Naive thymus-derived CD8-positive, alpha-beta T cell (primary cell): ENCODE data around the gene FFAR3. TPM values are rescaled to one million over a fixed set of nuclear protein-coding genes. Genes with fewer than 3 reads are reported as not detected.
"Not testable (repeated sequence)": the region's sequence is repeated elsewhere in the genome, so short reads cannot be mapped to it uniquely, and the experiment has no call there.

Experiments
- ATAC-seq, 2 donors: fragments of 150-1000 bp; cut with Tn5 transposase in 1 of 2; sonication (Bioruptor Pico), chemical (Tn5 transposase) in 1 of 2; 1 replicate in 1 of 2; 2 replicates in 1 of 2; pipeline ENCODE4 v1.10.0; 2021; ENCODE audit warnings: mild to moderate bottlenecking in 2 of 2, moderate library complexity in 2 of 2
- POLR2A ChIA-PET: fragments of 350-600 bp; sonication (Branson Sonifier 250); formaldehyde crosslinking; loops from one replicate; lab custom pipeline; 2021; ENCODE audit warnings: antibody characterized with exemption; lab: Charles Lee
- DNase-seq, 10 donors: peaks; one replicate each; pipeline versions ENCODE4 v3.0.0 to v3.0.0-alpha.2; 2020 to 2022
- H3K27ac Mint-ChIP-seq, 10 donors: one replicate each; pipeline ENCODE4 v1.8.0; 2020 to 2022; ENCODE audit warnings: mild to moderate bottlenecking in 10 of 10, mixed read lengths in 10 of 10, moderate library complexity in 4 of 10, inconsistent platforms in 1 of 10
- H3K27me3 Mint-ChIP-seq, 5 donors: one replicate each; pipeline ENCODE4 v1.8.0; 2021 to 2022; ENCODE audit warnings: mixed read lengths in 5 of 5
- H3K36me3 Mint-ChIP-seq, 3 donors: one replicate each; pipeline ENCODE4 v1.8.0; 2020 to 2022; ENCODE audit warnings: mixed read lengths in 3 of 3, mild to moderate bottlenecking in 2 of 3, inconsistent platforms in 1 of 3
- H3K4me1 Mint-ChIP-seq, 4 donors: one replicate each; pipeline ENCODE4 v1.8.0; 2021 to 2022; ENCODE audit warnings: mixed read lengths in 4 of 4
- H3K4me3 Mint-ChIP-seq, 10 donors: one replicate each; pipeline ENCODE4 v1.8.0; 2020 to 2022; ENCODE audit warnings: mild to moderate bottlenecking in 10 of 10, mixed read lengths in 10 of 10, moderate library complexity in 6 of 10, inconsistent platforms in 1 of 10
- H3K9me3 Mint-ChIP-seq, 9 donors: one replicate each; pipeline ENCODE4 v1.8.0; 2020 to 2022; ENCODE audit warnings: mixed read lengths in 9 of 9, mild to moderate bottlenecking in 3 of 9, inconsistent platforms in 1 of 9, moderate library complexity in 1 of 9
- polyA plus RNA-seq, 3 donors: library from polyadenylated mRNA; unstranded; fragments of 300-500 nt; fragmentation: Illumina TruSeq; gene quantifications; one replicate each; pipeline ENCODE4 v1.2.3, GENCODE V29; 2021
- total RNA-seq, 8 experiments: library from RNA in 2 of 8; stranded (reverse) in 2 of 8; gene quantifications; one replicate each; pipeline ENCODE4 v1.2.3 and lab custom pipeline; 2021 to 2026

Gene FFAR3
- total and polyA plus RNA-seq, 5 experiments from 2014 or later = not detected

GRCh38 chr19:35389192-35389861, 31.1 kb downstream of the FFAR3 start:
- Mint-ChIP-seq H3K27me3 (peaks cover 2 to 8% (median 3%) of the 10 kb centered on the region in 5 donors), H3K4me3 (no peak overlapping the region), H3K4me1 (no peaks in the 10 kb centered on the region), H3K27ac (no peak overlapping the region), H3K36me3 (peaks cover 0 to 6% (median 5%) of the 10 kb centered on the region in 3 donors), H3K9me3 (peaks cover 0 to 20% (median 10%) of the 10 kb centered on the region in 9 donors)
- DNase-seq (no peak), ATAC-seq (no peak)
- POLR2A ChIA-PET = interaction anchor here (0.6 kb wide), 1 partner anchor 78 kb away, joined by 3 read pairs; no protein-coding TSS in a partner anchor

DNA sequence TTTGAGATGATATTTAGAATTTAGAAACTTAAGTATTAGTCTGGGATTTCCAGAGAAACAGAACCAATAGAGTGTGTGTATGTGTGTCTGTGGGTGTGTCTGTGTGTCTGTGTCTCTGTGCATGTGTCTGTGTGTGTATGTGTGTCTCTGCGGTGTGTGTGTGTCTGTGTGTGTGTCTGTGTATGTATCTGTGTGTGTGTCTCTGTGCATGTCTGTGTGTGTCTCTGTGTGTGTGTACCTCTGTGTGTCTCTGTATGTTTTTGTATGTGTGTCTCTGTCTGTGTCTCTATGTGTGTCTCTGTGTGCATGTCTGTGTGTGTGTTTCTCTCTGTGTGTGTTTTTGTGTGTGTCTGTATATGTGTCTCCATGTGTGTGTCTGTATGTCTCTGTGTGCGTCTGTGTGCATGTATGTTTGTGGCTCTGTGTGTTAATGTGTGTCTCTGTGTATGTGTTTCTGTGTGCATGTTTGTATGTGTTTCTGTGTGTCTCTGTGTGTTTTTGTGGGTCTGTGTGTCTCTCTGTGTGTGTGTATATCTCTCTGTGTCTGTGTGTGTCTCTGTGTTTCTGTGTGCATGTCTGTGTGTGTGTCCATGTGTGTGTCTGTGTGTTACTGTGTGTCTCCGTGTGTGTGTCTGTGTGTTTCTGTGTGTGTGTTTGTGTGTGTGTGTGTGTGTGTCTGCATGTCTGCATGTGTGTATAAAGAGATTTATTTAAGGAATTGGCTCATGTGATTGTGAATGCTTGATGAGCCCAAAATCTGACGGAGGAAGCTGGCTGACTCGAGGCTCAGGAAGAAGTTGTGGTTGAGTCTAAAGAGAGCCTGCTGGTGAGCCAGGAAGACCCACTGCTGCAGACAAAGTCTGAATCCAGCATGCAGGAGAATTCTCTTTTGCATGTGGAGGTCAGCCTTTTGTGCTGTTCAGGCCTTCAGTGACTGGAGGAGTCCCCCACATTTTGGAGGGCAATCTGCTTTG, 34.8 kb downstream of the FFAR3 start:
- POLR2A ChIA-PET = no interaction called here
- ATAC-seq = no peak
- H3K27me3 Mint-ChIP-seq = peaks cover 0 to 1% (median 0%) of the 10 kb centered on the region in 5 donors
- H3K4me1 Mint-ChIP-seq = peaks cover 0 to 2% (median 0%) of the 10 kb centered on the region in 4 donors
- no peak overlapping the region for H3K27ac Mint-ChIP-seq
- H3K4me3 Mint-ChIP-seq = no peak overlapping the region
- no peaks in the 10 kb centered on the region for H3K36me3 Mint-ChIP-seq
- H3K9me3 Mint-ChIP-seq = no peaks in the 10 kb centered on the region
- DNase-seq = no peak

DNA sequence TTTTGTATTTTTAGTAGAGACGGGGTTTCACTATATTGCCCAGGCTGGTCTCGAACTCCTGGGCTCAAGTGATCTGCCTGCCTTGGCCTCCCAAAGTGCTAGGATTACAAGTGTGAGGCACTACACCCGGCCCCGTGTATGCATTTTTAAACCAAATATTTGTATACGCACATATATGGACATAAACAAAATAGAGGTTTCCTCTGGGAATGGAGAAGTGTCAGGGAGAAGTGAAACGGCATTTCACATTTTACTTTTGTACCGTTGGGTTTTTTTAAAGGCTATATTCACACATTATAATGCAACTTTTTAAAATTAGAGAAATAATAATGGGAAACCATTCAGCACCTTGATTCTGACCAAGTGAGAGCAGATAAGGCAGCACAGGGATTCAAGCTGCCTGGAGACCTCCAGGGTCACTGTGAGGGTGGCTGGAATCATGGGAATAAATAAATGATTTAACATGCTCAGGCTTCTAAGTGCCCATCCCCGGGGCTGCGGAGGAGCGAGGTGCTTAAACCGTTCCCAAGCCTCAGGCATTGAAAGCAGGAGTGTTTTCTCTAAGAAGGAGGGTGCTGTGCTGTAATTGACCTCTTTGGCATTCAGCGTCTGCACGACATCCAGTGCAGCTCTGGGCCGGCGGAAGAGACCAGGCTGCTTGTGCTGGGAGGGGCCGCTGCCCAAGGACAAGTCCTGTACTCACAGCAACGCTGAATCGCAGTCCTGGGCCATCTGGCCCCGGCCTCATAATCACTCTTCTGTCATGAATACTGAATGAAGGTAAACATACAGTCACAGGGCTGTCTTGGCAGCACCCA, 37.3 kb downstream of the FFAR3 start:
- DNase-seq (no peak), ATAC-seq (no peak)
- peaks cover 3 to 10% (median 4%) of the 10 kb centered on the region in 5 donors for H3K27me3 Mint-ChIP-seq
- H3K4me3 Mint-ChIP-seq = no peak overlapping the region
- no peaks in the 10 kb centered on the region for H3K36me3 Mint-ChIP-seq
- H3K27ac Mint-ChIP-seq = no peak overlapping the region
- POLR2A ChIA-PET = no interaction called here
- H3K9me3 Mint-ChIP-seq = no peaks in the 10 kb centered on the region
- peaks cover 0 to 2% (median 0%) of the 10 kb centered on the region in 4 donors for H3K4me1 Mint-ChIP-seq

DNA sequence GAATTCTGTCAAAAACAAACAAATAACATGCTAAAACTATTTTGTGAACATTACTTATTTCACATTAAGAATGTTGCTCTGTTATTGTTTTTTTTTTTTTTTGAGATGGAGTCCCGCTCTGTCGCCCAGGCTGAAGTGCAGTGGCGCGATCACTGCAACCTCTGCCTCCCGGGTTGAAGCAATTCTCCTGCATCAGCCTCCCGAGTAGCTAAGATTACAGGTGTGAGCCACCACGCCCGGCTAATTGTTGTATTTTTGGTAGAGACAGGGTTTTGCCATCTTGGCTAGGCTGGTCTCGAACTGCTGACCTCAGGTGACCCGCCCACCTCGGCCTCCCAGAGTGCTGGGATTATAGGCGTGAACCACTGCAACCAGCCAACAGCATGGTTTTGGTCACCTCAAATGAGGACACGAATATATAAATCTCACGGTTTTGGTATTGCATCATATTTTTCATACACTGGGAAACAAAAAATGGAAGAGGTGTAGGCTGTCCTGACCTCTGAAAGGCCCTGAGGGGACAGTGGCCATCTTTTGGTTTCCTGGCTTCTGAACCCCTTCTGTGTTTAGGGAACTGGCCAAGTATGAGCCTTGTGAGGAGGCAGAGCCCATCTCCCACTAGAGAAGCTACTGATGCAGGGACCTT, 38.1 kb downstream of the FFAR3 start:
- ATAC-seq (no peak), DNase-seq (no peak)
- no peak overlapping the region for H3K27ac Mint-ChIP-seq
- POLR2A ChIA-PET = no interaction called here
- no peaks in the 10 kb centered on the region for H3K9me3 Mint-ChIP-seq
- H3K4me1 Mint-ChIP-seq = peaks cover 0 to 2% (median 0%) of the 10 kb centered on the region in 4 donors
- H3K36me3 Mint-ChIP-seq = no peaks in the 10 kb centered on the region
- no peak overlapping the region for H3K4me3 Mint-ChIP-seq
- peaks cover 2 to 10% (median 4%) of the 10 kb centered on the region in 5 donors for H3K27me3 Mint-ChIP-seq

DNA sequence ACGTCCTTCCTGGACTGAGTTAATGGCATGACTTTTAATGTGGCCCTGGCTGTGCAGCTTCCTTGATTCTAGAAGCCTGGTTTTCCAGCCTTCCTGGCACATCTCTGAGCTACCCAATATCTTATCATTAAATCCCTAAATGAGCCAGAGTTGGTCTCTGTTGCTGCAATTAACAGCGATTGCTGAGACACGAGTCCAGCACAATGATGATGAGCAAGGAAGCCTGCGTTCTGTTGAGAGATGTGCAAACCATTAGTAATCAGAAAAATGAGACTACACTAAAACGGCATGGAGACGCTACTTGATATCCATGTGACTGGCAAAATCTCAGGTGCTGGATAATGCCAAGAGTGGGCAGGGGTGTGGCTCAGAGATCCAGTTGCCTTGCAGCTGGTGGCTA, 38.8 kb downstream of the FFAR3 start:
- H3K4me1 Mint-ChIP-seq = peaks cover 0 to 2% (median 0%) of the 10 kb centered on the region in 4 donors
- no peaks in the 10 kb centered on the region for H3K9me3 Mint-ChIP-seq
- H3K36me3 Mint-ChIP-seq = no peaks in the 10 kb centered on the region
- H3K27ac Mint-ChIP-seq = no peak overlapping the region
- no peak overlapping the region for H3K4me3 Mint-ChIP-seq
- ATAC-seq (no peak), DNase-seq (no peak)
- H3K27me3 Mint-ChIP-seq = peaks cover 2 to 10% (median 4%) of the 10 kb centered on the region in 5 donors
- POLR2A ChIA-PET = no interaction called here

- no peak for ATAC-seq
- DNase-seq = no peak
- no peaks in the 10 kb centered on the region for H3K36me3 Mint-ChIP-seq
- H3K4me1 Mint-ChIP-seq = peaks cover 0 to 2% (median 0%) of the 10 kb centered on the region in 4 donors
- no peak overlapping the region for H3K4me3 Mint-ChIP-seq
- no peak overlapping the region for H3K27ac Mint-ChIP-seq
- POLR2A ChIA-PET = no interaction called here
- peaks cover 2 to 10% (median 4%) of the 10 kb centered on the region in 5 donors for H3K27me3 Mint-ChIP-seq
- no peaks in the 10 kb centered on the region for H3K9me3 Mint-ChIP-seq
Measured at GRCh38 chr19:35398570-35398969, 40.3 kb downstream of the FFAR3 start.

DNA sequence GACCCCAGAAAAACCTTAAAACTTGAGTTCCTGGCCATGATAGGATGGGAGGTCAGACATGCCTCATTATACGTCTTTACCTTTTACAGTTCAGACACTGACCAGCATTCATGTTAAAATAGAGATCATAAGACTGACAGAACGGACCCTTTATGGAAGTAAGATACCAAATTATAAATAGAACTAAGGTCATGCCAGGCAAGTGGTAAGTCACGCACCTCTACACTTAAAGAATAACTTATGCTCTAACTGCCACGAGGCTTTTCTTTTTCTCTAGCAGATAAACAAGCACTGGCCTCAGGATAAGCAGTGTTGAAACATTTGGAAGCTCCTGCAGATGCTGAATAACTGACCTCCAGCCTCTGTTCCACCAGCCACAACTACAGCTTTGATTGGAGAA, 41.0 kb downstream of the FFAR3 start:
- DNase-seq (no peak), ATAC-seq (no peak)
- Mint-ChIP-seq H3K36me3 (no peaks in the 10 kb centered on the region), H3K4me1 (peaks cover 0 to 2% (median 0%) of the 10 kb centered on the region in 4 donors), H3K9me3 (no peaks in the 10 kb centered on the region), H3K27me3 (peaks cover 2 to 10% (median 4%) of the 10 kb centered on the region in 5 donors), H3K27ac (no peak overlapping the region), H3K4me3 (no peak overlapping the region)
- POLR2A ChIA-PET = no interaction called here

DNA sequence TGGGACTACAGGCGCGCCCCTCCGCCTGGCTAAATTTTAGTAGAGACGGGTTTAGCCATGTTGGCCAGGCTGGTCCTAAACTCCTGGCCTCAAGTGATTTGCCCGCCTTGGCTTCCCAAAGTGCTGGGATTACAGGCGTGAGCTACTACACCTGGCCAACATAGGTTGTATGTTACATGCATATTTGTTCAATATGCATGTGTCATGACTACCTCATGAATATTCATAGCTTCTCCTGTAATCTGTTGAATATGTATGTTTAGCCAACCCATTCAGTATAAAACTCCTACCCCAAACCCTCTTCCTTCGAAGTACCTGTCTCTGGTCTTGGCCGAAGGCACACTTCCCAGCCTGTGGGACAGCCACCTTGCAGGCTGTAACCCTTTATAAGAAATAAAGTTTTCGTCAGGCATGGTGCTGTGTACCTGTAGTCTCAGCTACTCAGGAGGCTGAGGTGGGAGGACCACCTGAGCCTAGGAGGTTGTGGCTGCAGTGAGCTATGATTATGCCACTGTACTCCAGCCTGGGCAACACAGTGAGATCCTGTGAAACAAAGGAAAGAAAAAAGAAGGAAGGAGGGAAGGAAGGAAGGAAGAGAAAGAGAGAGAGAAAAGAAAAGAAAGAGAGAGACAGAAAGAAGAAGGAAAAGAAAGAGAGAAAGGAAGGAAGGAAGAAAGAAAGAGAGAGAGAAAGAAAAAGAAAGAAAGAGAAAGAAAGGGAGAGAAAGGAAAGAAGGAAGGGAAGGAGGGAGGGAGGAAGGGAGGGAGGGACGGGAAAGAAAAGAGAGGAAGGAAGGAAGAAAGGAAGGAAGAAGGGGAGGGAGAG, 41.9 kb downstream of the FFAR3 start:
- Mint-ChIP-seq H3K4me3 (no peak overlapping the region), H3K4me1 (peaks cover 0 to 2% (median 0%) of the 10 kb centered on the region in 4 donors), H3K36me3 (no peaks in the 10 kb centered on the region), H3K27ac (peak overlapping the region in 3 of 10 donors; percentile 11 to 77 (median 63)), H3K9me3 (no peaks in the 10 kb centered on the region), H3K27me3 (peaks cover 2 to 10% (median 4%) of the 10 kb centered on the region in 5 donors)
- POLR2A ChIA-PET = no interaction called here
- no peak for ATAC-seq
- DNase-seq = no peak

GRCh38 chr19:35400773-35401100, 42.5 kb downstream of the FFAR3 start:
- no peak for ATAC-seq
- Mint-ChIP-seq H3K36me3 (no peaks in the 10 kb centered on the region), H3K27ac (peak overlapping the region in 1 of 10 donors; percentile 63), H3K4me3 (no peak overlapping the region), H3K9me3 (no peaks in the 10 kb centered on the region), H3K27me3 (peaks cover 2 to 10% (median 4%) of the 10 kb centered on the region in 5 donors), H3K4me1 (no peaks in the 10 kb centered on the region)
- POLR2A ChIA-PET = no interaction called here
- DNase-seq = no peak

- POLR2A ChIA-PET, H3K4me1 Mint-ChIP-seq, DNase-seq, ATAC-seq, H3K36me3 Mint-ChIP-seq, H3K27me3 Mint-ChIP-seq, H3K4me3 Mint-ChIP-seq, H3K9me3 Mint-ChIP-seq: not testable (repeated sequence)
- peak overlapping the region in 1 of 10 donors; percentile 41 for H3K27ac Mint-ChIP-seq
Measured at GRCh38 chr19:35401416-35401815, 43.2 kb downstream of the FFAR3 start.

GRCh38 chr19:35403116-35403760, 45.0 kb downstream of the FFAR3 start:
- ATAC-seq = no peak
- POLR2A ChIA-PET = interaction anchor here (1.3 kb wide), 1 partner anchor 9 kb away, joined by 3 read pairs; no protein-coding TSS in a partner anchor
- no peak overlapping the region for H3K27ac Mint-ChIP-seq

More at GRCh38 chr19:35403116-35403760, 45.0 kb downstream of the FFAR3 start:
- Mint-ChIP-seq H3K4me3 (no peak overlapping the region), H3K4me1 (peaks cover 0 to 2% (median 0%) of the 10 kb centered on the region in 4 donors), H3K9me3 (no peaks in the 10 kb centered on the region), H3K27me3 (peaks cover 2 to 9% (median 4%) of the 10 kb centered on the region in 5 donors), H3K36me3 (no peaks in the 10 kb centered on the region)
- no peak for DNase-seq
